OCI-LY7 (cell line): ENCODE measurements around the gene REV3L.

Experiments
- CTCF ChIP-seq: fragments of 200-600 bp; sonication (generic); conservative IDR thresholded peaks from 2 replicates; pipeline ENCODE4 v1.5.1; 2014; ENCODE audit warnings: mild to moderate bottlenecking, antibody characterized with exemption, low read length, moderate library complexity, mixed read lengths
- EZH2phosphoT487 ChIP-seq: fragments of 200-600 bp; sonication (generic); IDR thresholded peaks from 2 replicates; pipeline ENCODE4 v1.6.1; 2018; ENCODE audit warnings: low read depth, borderline replicate concordance, mild to moderate bottlenecking, mixed run types, antibody characterized with exemption, low read length, moderate library complexity, mixed read lengths

GRCh38 chr6:111445861-111446267, 37.2 kb downstream of the REV3L start:
- TF ChIP-seq CTCF (no peak), EZH2phosphoT487 (no peak)
